GM12878 (cell line): Measurements from ENCODE around the gene PRSS36.

Experiments
- CHD4 ChIP-seq: fragments of 200-600 bp; sonication (generic); IDR thresholded peaks from 2 replicates; pipeline ENCODE4 v1.6.1; 2016; ENCODE audit warnings: mild to moderate bottlenecking
- CREM ChIP-seq: IDR thresholded peaks from 2 replicates; pipeline ENCODE4 v1.6.1; 2014; ENCODE audit warnings: antibody characterized with exemption, low read depth
- EZH2 ChIP-seq: IDR thresholded peaks from 2 replicates; pipeline ENCODE4 v1.6.1; 2012; ENCODE audit warnings: low read depth, mild to moderate bottlenecking, control low read depth, inconsistent platforms, low read length, borderline replicate concordance; ENCODE audit not compliant: control insufficient read depth
- TF ChIP-seq, protein P1 (sequence below): fragments of 450-650 bp; IDR thresholded peaks from 2 replicates; pipeline ENCODE4 v1.6.1; 2017; ENCODE audit warnings: mild to moderate bottlenecking
- TF ChIP-seq, protein P2 (sequence below), 3 experiments: IDR thresholded peaks in 2 of 3; conservative IDR thresholded peaks in 1 of 3; 2 replicates each; pipeline ENCODE4 v1.5.1; 2011; ENCODE audit warnings: low read depth in 3 of 3, low read length in 3 of 3, mild to moderate bottlenecking in 3 of 3, control low read depth in 2 of 3, moderate library complexity in 2 of 3, inconsistent platforms in 1 of 3, mixed read lengths in 1 of 3; ENCODE audit not compliant: control insufficient read depth in 2 of 3, insufficient read depth in 1 of 3; ENCODE audit errors: extremely low read depth in 1 of 3

DNA sequence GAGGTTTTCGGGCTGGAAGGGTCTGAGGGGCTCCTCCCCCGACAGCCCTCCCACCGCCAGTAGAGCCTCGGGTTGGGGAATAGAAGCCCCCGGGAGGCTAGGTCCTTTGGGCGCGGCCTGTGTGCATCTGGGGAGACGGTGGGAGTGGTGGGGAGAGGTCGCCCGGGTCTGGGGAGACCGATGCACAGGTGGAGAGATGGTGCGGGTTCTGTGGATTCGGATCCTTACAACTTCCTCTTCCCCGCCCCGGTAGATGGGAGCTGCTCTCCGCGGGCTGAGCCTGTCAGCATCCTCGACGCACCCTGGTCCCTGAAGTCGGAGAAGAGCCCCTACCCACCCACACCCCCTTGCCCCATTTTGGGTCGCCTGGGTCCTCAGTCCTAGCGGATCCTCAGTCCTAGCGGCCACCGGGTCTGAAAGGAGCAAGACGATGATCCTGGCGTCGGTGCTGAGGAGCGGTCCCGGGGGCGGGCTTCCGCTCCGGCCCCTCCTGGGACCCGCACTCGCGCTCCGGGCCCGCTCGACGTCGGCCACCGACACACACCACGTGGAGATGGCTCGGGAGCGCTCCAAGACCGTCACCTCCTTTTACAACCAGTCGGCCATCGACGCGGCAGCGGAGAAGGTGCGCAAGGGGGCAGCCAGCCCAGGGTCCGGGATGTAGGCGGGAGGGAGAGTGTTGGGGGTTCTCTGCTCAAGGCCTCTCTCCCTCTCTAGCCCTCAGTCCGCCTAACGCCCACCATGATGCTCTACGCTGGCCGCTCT is 40.9 kb downstream of the PRSS36 start:
- TF ChIP-seq, protein P1, sequence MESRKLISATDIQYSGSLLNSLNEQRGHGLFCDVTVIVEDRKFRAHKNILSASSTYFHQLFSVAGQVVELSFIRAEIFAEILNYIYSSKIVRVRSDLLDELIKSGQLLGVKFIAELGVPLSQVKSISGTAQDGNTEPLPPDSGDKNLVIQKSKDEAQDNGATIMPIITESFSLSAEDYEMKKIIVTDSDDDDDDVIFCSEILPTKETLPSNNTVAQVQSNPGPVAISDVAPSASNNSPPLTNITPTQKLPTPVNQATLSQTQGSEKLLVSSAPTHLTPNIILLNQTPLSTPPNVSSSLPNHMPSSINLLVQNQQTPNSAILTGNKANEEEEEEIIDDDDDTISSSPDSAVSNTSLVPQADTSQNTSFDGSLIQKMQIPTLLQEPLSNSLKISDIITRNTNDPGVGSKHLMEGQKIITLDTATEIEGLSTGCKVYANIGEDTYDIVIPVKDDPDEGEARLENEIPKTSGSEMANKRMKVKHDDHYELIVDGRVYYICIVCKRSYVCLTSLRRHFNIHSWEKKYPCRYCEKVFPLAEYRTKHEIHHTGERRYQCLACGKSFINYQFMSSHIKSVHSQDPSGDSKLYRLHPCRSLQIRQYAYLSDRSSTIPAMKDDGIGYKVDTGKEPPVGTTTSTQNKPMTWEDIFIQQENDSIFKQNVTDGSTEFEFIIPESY, result no peak
- TF ChIP-seq CHD4 (no peak), CREM (no peak), EZH2 (no peak)
- TF ChIP-seq, protein P2, sequence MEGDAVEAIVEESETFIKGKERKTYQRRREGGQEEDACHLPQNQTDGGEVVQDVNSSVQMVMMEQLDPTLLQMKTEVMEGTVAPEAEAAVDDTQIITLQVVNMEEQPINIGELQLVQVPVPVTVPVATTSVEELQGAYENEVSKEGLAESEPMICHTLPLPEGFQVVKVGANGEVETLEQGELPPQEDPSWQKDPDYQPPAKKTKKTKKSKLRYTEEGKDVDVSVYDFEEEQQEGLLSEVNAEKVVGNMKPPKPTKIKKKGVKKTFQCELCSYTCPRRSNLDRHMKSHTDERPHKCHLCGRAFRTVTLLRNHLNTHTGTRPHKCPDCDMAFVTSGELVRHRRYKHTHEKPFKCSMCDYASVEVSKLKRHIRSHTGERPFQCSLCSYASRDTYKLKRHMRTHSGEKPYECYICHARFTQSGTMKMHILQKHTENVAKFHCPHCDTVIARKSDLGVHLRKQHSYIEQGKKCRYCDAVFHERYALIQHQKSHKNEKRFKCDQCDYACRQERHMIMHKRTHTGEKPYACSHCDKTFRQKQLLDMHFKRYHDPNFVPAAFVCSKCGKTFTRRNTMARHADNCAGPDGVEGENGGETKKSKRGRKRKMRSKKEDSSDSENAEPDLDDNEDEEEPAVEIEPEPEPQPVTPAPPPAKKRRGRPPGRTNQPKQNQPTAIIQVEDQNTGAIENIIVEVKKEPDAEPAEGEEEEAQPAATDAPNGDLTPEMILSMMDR (IDR thresholded peaks at IDR 0.05 in 2 of 3, conservative IDR thresholded peaks at IDR 0.05 in 1 of 3; ENCODE audit: control insufficient read depth in 2 of 3, extremely low read depth in 1 of 3, insufficient read depth in 1 of 3, low read depth in 3 of 3, low read length in 3 of 3), result no peak
